ENCODE measurements around the gene TWIST2. TPM values are rescaled to one million over a fixed set of nuclear protein-coding genes. Genes with fewer than 3 reads are reported as not detected.

Gene TWIST2
- total RNA-seq, 4 donors from 2014 or later: 10.4 to 30.1 (median 20.8) TPM

DNA sequence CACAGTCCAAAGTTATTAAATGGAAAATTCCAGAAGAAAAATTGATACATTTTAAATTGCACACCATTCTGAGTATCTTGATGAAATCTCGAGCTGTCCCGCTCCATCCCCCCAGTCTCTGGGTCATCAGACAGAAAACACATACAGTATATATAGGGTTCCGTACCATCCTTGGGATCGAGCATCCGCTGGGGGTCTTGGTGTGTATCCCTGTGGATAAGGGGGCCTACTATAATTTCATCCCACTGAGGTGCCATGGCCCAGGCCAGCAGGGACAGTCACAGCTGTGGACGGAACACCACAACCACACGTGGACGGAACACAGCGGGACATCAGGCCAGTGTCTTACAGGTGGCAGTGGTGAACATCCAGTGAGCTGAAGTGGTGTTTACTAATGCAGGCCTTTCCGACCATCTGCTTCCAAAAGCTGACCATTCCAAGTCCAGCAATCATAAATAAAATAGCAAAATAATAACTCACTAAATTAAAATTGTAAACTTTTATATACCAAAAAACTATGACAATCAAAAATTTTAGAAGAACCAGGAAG lies 14.0 kb downstream of the TWIST2 start:
- Histone ChIP-seq H3K4me1 (peaks cover 0 to 7% of the 10 kb centered on the region in 2 donors), H3K27me3 (no peaks in the 10 kb centered on the region), H3K27ac (no peak overlapping the region), H3K36me3 (no peaks in the 10 kb centered on the region), H3K9me3 (no peaks in the 10 kb centered on the region), H3K4me3 (replicated peaks in 1 of 3) (no peak overlapping the region)
- TF ChIP-seq, protein P1, sequence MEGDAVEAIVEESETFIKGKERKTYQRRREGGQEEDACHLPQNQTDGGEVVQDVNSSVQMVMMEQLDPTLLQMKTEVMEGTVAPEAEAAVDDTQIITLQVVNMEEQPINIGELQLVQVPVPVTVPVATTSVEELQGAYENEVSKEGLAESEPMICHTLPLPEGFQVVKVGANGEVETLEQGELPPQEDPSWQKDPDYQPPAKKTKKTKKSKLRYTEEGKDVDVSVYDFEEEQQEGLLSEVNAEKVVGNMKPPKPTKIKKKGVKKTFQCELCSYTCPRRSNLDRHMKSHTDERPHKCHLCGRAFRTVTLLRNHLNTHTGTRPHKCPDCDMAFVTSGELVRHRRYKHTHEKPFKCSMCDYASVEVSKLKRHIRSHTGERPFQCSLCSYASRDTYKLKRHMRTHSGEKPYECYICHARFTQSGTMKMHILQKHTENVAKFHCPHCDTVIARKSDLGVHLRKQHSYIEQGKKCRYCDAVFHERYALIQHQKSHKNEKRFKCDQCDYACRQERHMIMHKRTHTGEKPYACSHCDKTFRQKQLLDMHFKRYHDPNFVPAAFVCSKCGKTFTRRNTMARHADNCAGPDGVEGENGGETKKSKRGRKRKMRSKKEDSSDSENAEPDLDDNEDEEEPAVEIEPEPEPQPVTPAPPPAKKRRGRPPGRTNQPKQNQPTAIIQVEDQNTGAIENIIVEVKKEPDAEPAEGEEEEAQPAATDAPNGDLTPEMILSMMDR (IDR thresholded peaks at IDR 0.05): no peak
- no peak for TF ChIP-seq POLR2A (IDR thresholded peaks at IDR 0.05)
- DNase-seq: no peak
- WGBS, 2 donors: 91 to 96% methylated on average over 10 of the region's 10 CpGs
- intact Hi-C loops (cut with DNase I): no loop called here

DNA sequence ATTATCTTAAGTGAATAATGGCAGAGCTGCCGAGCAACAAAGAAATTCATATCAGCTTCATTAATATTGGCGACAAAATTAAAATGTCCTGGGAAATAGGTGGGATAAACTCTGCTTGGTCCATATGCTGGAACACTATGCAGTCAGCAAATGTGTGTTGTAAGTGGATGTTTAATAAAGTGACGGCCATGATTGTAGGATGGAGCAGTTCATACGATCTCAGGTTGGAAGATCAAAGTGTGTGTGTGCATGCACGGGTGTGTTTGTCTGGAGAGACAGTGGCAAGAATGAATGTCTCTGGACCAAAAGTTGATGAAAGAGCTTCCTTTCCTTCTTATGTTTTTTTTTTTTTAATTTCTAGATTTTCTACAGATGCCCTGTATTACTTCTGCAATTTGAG lies 14.8 kb downstream of the TWIST2 start:
- Histone ChIP-seq H3K4me3 (replicated peaks in 1 of 3) (no peak overlapping the region), H3K27me3 (no peaks in the 10 kb centered on the region), H3K4me1 (peaks cover 0 to 7% of the 10 kb centered on the region in 2 donors), H3K27ac (no peak overlapping the region), H3K36me3 (no peaks in the 10 kb centered on the region), H3K9me3 (no peaks in the 10 kb centered on the region)
- WGBS, 2 donors: 79 to 88% methylated on average over 5 of the region's 5 CpGs
- TF ChIP-seq POLR2A (IDR thresholded peaks at IDR 0.05): no peak
- TF ChIP-seq, protein P1 (IDR thresholded peaks at IDR 0.05): no peak
- intact Hi-C loops (cut with DNase I): no loop called here
- no peak for DNase-seq

DNA sequence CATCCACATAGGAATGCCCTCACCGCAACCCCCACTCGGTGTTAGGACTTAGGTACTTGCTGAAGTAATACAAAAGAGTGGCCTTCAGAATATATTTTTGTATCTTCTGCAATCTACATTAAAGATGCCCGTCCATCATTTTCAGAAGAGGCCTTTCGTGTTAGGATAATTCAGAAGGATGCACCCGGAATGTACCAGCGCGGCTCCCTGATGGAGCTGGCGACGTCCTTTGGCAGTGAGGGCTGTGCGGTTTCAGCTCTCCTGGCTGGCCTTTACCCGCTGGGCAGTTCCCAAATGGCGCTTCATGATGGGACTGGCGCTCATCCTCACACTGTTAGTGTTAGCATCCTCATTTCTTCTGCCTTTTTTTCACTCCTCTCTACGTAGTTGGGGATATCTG lies 15.3 kb downstream of the TWIST2 start:
- no peak for TF ChIP-seq POLR2A (IDR thresholded peaks at IDR 0.05)
- TF ChIP-seq, protein P1 (IDR thresholded peaks at IDR 0.05): no peak
- H3K27me3 ChIP-seq: no peaks in the 10 kb centered on the region
- 94 to 96% methylated on average over 14 of the region's 14 CpGs for WGBS, 2 donors
- intact Hi-C loops (cut with DNase I): no loop called here
- no peak overlapping the region for H3K4me3 ChIP-seq (replicated peaks in 1 of 3)
- no peaks in the 10 kb centered on the region for H3K36me3 ChIP-seq
- H3K4me1 ChIP-seq: peaks cover 0 to 7% of the 10 kb centered on the region in 2 donors
- no peaks in the 10 kb centered on the region for H3K9me3 ChIP-seq
- peak overlapping the region in 2 of 3 donors; percentile 22 to 34 for H3K27ac ChIP-seq
- no peak for DNase-seq

DNA sequence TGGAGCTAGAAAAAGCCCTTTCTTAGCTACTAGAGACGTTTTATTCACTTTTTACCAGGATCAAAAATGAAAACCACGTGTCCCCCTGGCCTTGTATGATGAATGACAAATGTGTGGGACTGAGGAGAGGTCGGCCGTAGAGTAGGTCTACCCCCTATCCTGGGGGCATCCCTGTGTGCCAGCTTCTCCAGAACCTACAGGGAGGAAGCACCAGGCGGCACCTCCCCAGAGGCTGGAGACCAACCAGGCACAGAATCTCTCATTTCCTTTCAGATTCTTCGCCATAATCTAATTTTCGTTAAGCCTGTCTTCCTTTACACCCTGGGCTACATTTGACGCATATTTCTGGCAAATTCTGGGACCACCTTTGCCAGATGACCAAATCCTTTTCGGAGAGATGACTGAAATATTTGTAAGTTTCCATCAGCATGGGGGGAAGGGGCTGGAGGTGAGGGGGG lies 15.9 kb downstream of the TWIST2 start:
- no peak for DNase-seq
- Histone ChIP-seq H3K4me3 (replicated peaks in 1 of 3) (no peak overlapping the region), H3K4me1 (peaks cover 0 to 7% of the 10 kb centered on the region in 2 donors), H3K27me3 (no peaks in the 10 kb centered on the region), H3K27ac (peak overlapping the region in 2 of 3 donors; percentile 22 to 34), H3K9me3 (no peaks in the 10 kb centered on the region), H3K36me3 (no peaks in the 10 kb centered on the region)
- TF ChIP-seq, protein P1 (IDR thresholded peaks at IDR 0.05): no peak
- TF ChIP-seq POLR2A (IDR thresholded peaks at IDR 0.05): no peak
- intact Hi-C loops (cut with DNase I): no loop called here
- 85% methylated on average over 9 of the region's 9 CpGs for WGBS, 2 donors

DNA sequence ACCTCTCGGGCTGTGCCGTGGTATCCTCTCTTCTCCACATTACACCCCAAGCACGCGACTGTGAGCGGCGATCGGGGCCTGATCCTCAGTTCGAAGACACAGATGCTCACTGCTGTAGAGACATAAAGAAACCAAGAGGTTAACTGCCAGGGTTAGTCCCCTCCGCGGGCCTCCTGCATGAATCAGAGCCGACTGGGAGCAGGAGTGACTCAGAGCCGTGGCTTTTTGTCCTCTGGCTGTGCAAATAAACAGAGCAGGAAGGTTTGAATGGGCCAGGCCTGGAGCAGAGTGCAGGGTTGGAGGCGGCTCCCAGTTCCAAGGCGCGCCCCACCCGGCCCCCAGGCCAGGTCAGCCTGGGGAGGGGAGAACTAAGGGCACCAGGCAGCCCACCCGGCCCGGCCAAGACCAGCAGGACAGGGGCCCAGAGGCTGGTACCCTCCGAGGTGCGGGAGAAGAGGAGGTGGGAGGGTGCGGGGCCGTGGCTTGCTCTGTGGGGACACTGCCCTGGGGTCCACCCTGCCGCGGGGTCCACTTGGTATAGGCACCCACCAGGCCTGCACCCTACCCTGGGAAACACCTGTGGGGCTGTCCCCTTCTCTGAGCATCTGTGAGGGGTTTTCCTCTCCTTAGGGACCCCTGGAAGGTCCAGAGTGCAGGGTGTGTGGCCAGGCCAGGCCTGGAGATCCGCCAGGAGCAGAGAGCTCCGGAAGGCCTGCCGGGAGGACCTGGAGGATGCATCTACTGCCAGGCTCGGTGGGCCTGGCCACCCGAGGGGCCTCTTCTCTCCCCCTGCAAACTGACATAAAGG lies 16.5 kb downstream of the TWIST2 start:
- Histone ChIP-seq H3K27me3 (no peaks in the 10 kb centered on the region), H3K27ac (peak overlapping the region in 2 of 3 donors; percentile 28 to 46), H3K9me3 (no peaks in the 10 kb centered on the region), H3K4me1 (peaks cover 0 to 7% of the 10 kb centered on the region in 2 donors), H3K36me3 (no peaks in the 10 kb centered on the region), H3K4me3 (replicated peaks in 1 of 3) (no peak overlapping the region)
- intact Hi-C loops (cut with DNase I): no loop called here
- TF ChIP-seq, protein P1 (IDR thresholded peaks at IDR 0.05): no peak
- TF ChIP-seq POLR2A (IDR thresholded peaks at IDR 0.05): no peak
- 45 to 47% methylated on average over 21 to 28 of the region's 29 CpGs for WGBS, 2 donors
- peak in 1 of 2 donors; percentile 36 for DNase-seq

Measured in thyroid gland (tissue), 4 donors.